Endothelial cell of umbilical vein (primary cell): ENCODE measurements around the gene NLGN1. TPM values are rescaled to one million over a fixed set of nuclear protein-coding genes. Genes with fewer than 3 reads are reported as not detected.

ENCODE experiments used
- BruUV-seq: library from RNA; stranded (reverse); fragments of 400-500 nt; replicated peaks from 2 replicates; lab custom pipeline; 2021; lab: Mats Ljungman, UMichigan
- CTCF ChIA-PET: fragments of 300-600, 350-600 bp; sonication (Branson Sonifier 250); formaldehyde crosslinking; loops from one replicate; lab custom pipeline; 2021; ENCODE audit warnings: antibody characterized with exemption, inconsistent platforms; lab: Charles Lee
- POLR2A ChIA-PET: fragments of 300-600, 350-600 bp; sonication (Branson Sonifier 250); formaldehyde crosslinking; loops from one replicate; lab custom pipeline; 2021; ENCODE audit warnings: antibody characterized with exemption, inconsistent platforms; lab: Charles Lee
- DNase-seq: peaks from one replicate; pipeline ENCODE4 v3.0.0-alpha.2; 2011; ENCODE audit warnings: low read depth, low spot score
- FAIRE-seq: peaks from 2 replicates; lab custom pipeline; 2011; peaks lifted over from hg19 to GRCh38; lab: Jason Lieb, UNC
- H2AFZ ChIP-seq: 2 replicates; pipeline ENCODE4 v1.6.0; 2012; ENCODE audit warnings: low read depth, low read length, control low read depth, inconsistent platforms
- H3K27ac ChIP-seq: 2 replicates; pipeline ENCODE4 v1.5.1; 2011; ENCODE audit warnings: low read depth, mild to moderate bottlenecking, control low read depth, low read length, moderate library complexity; ENCODE audit not compliant: insufficient read depth
- H3K27me3 ChIP-seq, 2 experiments: 2 replicates each; pipeline versions ENCODE4 v1.6.0 to v1.6.1; 2011; ENCODE audit warnings: low read length in 2 of 2, mixed read lengths in 1 of 2; ENCODE audit not compliant: control insufficient read depth in 2 of 2, insufficient read depth in 2 of 2
- H3K36me3 ChIP-seq, 2 experiments: 2 replicates in 1 of 2; 3 replicates in 1 of 2; pipeline ENCODE4 v1.5.1; 2011; ENCODE audit warnings: low read length in 2 of 2, mild to moderate bottlenecking in 1 of 2, moderate library complexity in 1 of 2; ENCODE audit not compliant: control insufficient read depth in 2 of 2, insufficient read depth in 2 of 2; ENCODE audit errors: extremely low read depth in 1 of 2
- H3K4me1 ChIP-seq: 3 replicates; pipeline ENCODE4 v1.5.1; 2011; ENCODE audit warnings: mild to moderate bottlenecking, low read length; ENCODE audit not compliant: control insufficient read depth, insufficient read depth; ENCODE audit errors: extremely low read depth
- H3K4me2 ChIP-seq: 2 replicates; pipeline ENCODE4 v1.6.1; 2011; ENCODE audit warnings: low read length, control low read depth, mixed read lengths; ENCODE audit not compliant: insufficient read depth
- H3K4me3 ChIP-seq, 3 experiments: fragments of 200-600 bp in 1 of 3; sonication (generic), shearing (Covaris generic) in 1 of 3; replicated peaks in 1 of 3; 2 replicates each; pipeline ENCODE4 v1.5.1; 2011 to 2016; ENCODE audit warnings: control low read depth in 3 of 3, low read length in 3 of 3, mild to moderate bottlenecking in 2 of 3, inconsistent platforms in 1 of 3, low read depth in 1 of 3, moderate library complexity in 1 of 3; ENCODE audit not compliant: insufficient read depth in 1 of 3
- H3K79me2 ChIP-seq: 2 replicates; pipeline ENCODE4 v1.6.0; 2012; ENCODE audit warnings: low read length, inconsistent platforms; ENCODE audit not compliant: control insufficient read depth, insufficient read depth
- H3K9ac ChIP-seq: replicated peaks from 2 replicates; pipeline ENCODE3; 2011; ENCODE audit warnings: low read length, control low read depth; ENCODE audit not compliant: insufficient read depth; ENCODE audit errors: extremely low read depth
- H3K9me1 ChIP-seq: replicated peaks from 3 replicates; pipeline ENCODE4 v1.6.0; 2011; ENCODE audit warnings: mild to moderate bottlenecking, low read length; ENCODE audit not compliant: control insufficient read depth, insufficient read depth; ENCODE audit errors: extremely low read depth
- H3K9me3 ChIP-seq: replicated peaks from 2 replicates; pipeline ENCODE4 v1.5.1; 2012; ENCODE audit warnings: low read length, inconsistent platforms; ENCODE audit not compliant: control insufficient read depth, insufficient read depth
- H4K20me1 ChIP-seq: replicated peaks from 2 replicates; pipeline ENCODE3; 2011; ENCODE audit warnings: mild to moderate bottlenecking, low read length; ENCODE audit not compliant: control insufficient read depth, insufficient read depth; ENCODE audit errors: extremely low read depth
- CTCF ChIP-seq, 2 donors: IDR thresholded peaks; 1 replicate in 1 of 2; 2 replicates in 1 of 2; pipeline ENCODE4 v1.5.1; 2011; ENCODE audit warnings: low read length in 2 of 2, mild to moderate bottlenecking in 2 of 2, moderate library complexity in 2 of 2, control low read depth in 1 of 2, inconsistent platforms in 1 of 2, low read depth in 1 of 2; ENCODE audit not compliant: insufficient read depth in 1 of 2; ENCODE audit errors: extremely low read depth in 1 of 2
- EZH2 ChIP-seq: IDR thresholded peaks from 2 replicates; pipeline ENCODE4 v1.6.1; 2012; ENCODE audit warnings: borderline replicate concordance, low read depth, mild to moderate bottlenecking, moderate library complexity, low read length, inconsistent platforms; ENCODE audit not compliant: severe bottlenecking
- FOS ChIP-seq: IDR thresholded peaks from 2 replicates; pipeline ENCODE4 v1.6.1; 2011; ENCODE audit warnings: mild to moderate bottlenecking, low read length, moderate library complexity, borderline replicate concordance; ENCODE audit not compliant: insufficient read depth
- GATA2 ChIP-seq: IDR thresholded peaks from 2 replicates; pipeline ENCODE4 v1.7.0; 2011; ENCODE audit warnings: low read depth, mild to moderate bottlenecking, moderate library complexity, mixed read lengths, low read length; ENCODE audit not compliant: insufficient read length, insufficient read depth
- JUN ChIP-seq: IDR thresholded peaks from 2 replicates; pipeline ENCODE4 v1.6.1; 2011; ENCODE audit warnings: borderline replicate concordance, low read depth; ENCODE audit not compliant: insufficient read length, insufficient read depth
- MAX ChIP-seq: IDR thresholded peaks from 2 replicates; pipeline ENCODE4 v1.6.1; 2011; ENCODE audit not compliant: insufficient read depth, insufficient read length
- MYC ChIP-seq: IDR thresholded peaks from one replicate; pipeline ENCODE4 v1.6.1; 2011; ENCODE audit warnings: mild to moderate bottlenecking, low read depth, low read length
- POLR2A ChIP-seq: IDR thresholded peaks from 2 replicates; pipeline ENCODE4 v1.6.1; 2012; ENCODE audit warnings: low read depth, mild to moderate bottlenecking, control low read depth, low read length
- POLR2AphosphoS5 ChIP-seq: IDR thresholded peaks from 2 replicates; pipeline ENCODE4 v1.6.1; 2012; ENCODE audit warnings: low read depth, mild to moderate bottlenecking, control low read depth, low read length, moderate library complexity; ENCODE audit not compliant: insufficient read depth
- dilution Hi-C: fragments of 300-500 bp; cut with MboI; formaldehyde crosslinking; loops from one replicate; pipeline ENCODE4 v1.15.0; 2019; ENCODE audit warnings: low sequenced_read_pairs; ENCODE audit not compliant: extremely low pct_ligation_motif_present
- intact Hi-C: fragments of 100-400 bp; cut with micrococcal nuclease; formaldehyde crosslinking; loops from one replicate; pipeline ENCODE4 v1.10.0; 2022
- polyA plus RNA-seq, 4 experiments: library from polyadenylated mRNA; depleted of rRNA in 3 of 4; stranded (reverse) in 3 of 4; unstranded in 1 of 4; fragments of >200 nt; gene quantifications; 2 replicates each; pipeline versions ENCODE4 v1.2.1 to v1.2.3, GENCODE V29; 2011 to 2012; ENCODE audit warnings: missing spikeins in 1 of 4
- total RNA-seq: library from RNA; stranded (reverse); gene quantifications from 2 replicates; pipeline ENCODE4 v1.2.3, GENCODE V29; 2021

NLGN1 gene
- total and polyA plus RNA-seq, 2 donors (not counting 3 experiments of a cell fraction or from before 2014, with no cell fraction given), result 7.9 to 16.3 TPM

GRCh38 chr3:173823911-173824460 lies 426.4 kb downstream of the NLGN1 start:
- POLR2A ChIA-PET, result no interaction called here
- Histone ChIP-seq H3K9me1 (no peaks in the 10 kb centered on the region), H3K9ac (no peak overlapping the region), H3K79me2 (no peaks in the 10 kb centered on the region), H3K9me3 (no peaks in the 10 kb centered on the region), H4K20me1 (no peaks in the 10 kb centered on the region), H2AFZ (no peak overlapping the region), H3K4me3 (no peak overlapping the region), H3K4me2 (no peak overlapping the region), H3K27ac (no peak overlapping the region), H3K4me1 (no peaks in the 10 kb centered on the region), H3K27me3 (no peaks in the 10 kb centered on the region), H3K36me3 (no peaks in the 10 kb centered on the region)
- TF ChIP-seq POLR2A, result no peak
- no peak for TF ChIP-seq FOS
- no peak for TF ChIP-seq MAX
- TF ChIP-seq POLR2AphosphoS5, result no peak
- no peak for TF ChIP-seq GATA2
- TF ChIP-seq CTCF (IDR thresholded peaks at IDR 0.05; ENCODE audit: extremely low read depth in 1 of 2, insufficient read depth in 1 of 2, low read depth in 1 of 2, low read length in 2 of 2), result no peak
- no peak for TF ChIP-seq MYC
- TF ChIP-seq EZH2, result no peak
- no peak for TF ChIP-seq JUN
- BruUV-seq, result no TSS peak
- intact Hi-C loops, result no loop called here
- no peak for FAIRE-seq
- dilution Hi-C loops, result no loop called here
- CTCF ChIA-PET, result interaction anchor here (0.5 to 1.0 kb wide), 2 partner anchors 27 to 172 kb away, joined by 3 read pairs; no protein-coding TSS in a partner anchor
- no peak for DNase-seq
